ENCODE measurements around the gene NCOA1.
"Not testable (repeated sequence)": the region's sequence is repeated elsewhere in the genome, so short reads cannot be mapped to it uniquely, and the experiment has no call there.

DNA sequence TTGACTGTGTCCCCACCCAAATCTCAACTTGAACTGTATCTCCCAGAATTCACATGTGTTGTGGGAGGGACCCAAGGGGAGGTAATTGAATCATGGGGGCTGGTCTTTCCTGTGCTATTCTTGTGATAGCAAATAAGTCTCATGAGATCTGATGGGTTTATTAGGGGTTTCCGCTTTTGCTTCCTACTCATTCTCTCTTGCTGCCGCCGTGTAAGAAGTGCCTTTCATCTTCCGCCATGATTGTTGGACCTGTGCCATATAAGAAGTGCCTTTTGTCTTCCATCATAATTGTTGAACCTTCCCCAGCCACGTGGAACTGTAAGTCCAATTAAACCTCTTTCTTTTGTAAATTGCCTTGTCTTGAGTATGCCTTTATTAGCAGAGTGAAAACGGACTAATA, 6.4 kb upstream of the NCOA1 start:
- TF ChIP-seq, protein P1, sequence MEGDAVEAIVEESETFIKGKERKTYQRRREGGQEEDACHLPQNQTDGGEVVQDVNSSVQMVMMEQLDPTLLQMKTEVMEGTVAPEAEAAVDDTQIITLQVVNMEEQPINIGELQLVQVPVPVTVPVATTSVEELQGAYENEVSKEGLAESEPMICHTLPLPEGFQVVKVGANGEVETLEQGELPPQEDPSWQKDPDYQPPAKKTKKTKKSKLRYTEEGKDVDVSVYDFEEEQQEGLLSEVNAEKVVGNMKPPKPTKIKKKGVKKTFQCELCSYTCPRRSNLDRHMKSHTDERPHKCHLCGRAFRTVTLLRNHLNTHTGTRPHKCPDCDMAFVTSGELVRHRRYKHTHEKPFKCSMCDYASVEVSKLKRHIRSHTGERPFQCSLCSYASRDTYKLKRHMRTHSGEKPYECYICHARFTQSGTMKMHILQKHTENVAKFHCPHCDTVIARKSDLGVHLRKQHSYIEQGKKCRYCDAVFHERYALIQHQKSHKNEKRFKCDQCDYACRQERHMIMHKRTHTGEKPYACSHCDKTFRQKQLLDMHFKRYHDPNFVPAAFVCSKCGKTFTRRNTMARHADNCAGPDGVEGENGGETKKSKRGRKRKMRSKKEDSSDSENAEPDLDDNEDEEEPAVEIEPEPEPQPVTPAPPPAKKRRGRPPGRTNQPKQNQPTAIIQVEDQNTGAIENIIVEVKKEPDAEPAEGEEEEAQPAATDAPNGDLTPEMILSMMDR (conservative IDR thresholded peaks at IDR 0.05), result not testable (repeated sequence)
- TF ChIP-seq EZH2 (IDR thresholded peaks at IDR 0.05; ENCODE audit: low read depth), result not testable (repeated sequence)
